Measurements from ENCODE around the gene OR2S2. TPM values are rescaled to one million over a fixed set of nuclear protein-coding genes. Genes with fewer than 3 reads are reported as not detected.
"Not testable (repeated sequence)": the region's sequence is repeated elsewhere in the genome, so short reads cannot be mapped to it uniquely, and the experiment has no call there.

The OR2S2 gene
- total RNA-seq, 1 donor: under 0.01 TPM

- no peak overlapping the region for H3K4me3 ChIP-seq (ENCODE audit: low read depth, low read length)
- TF ChIP-seq CTCF (IDR thresholded peaks at IDR 0.05; ENCODE audit: insufficient read depth, low read depth, low read length): no peak
- no peak for DNase-seq (ENCODE audit: low read depth)
Observed at GRCh38 chr9:35994959-35995358, 37.0 kb upstream of the OR2S2 start.

- no peak overlapping the region for H3K4me3 ChIP-seq (ENCODE audit: low read depth, low read length)
- no peak for TF ChIP-seq CTCF (IDR thresholded peaks at IDR 0.05; ENCODE audit: insufficient read depth, low read depth, low read length)
- no peak for DNase-seq (ENCODE audit: low read depth)
Observed at GRCh38 chr9:35993976-35994720, 36.2 kb upstream of the OR2S2 start.

- H3K4me3 ChIP-seq (ENCODE audit: low read depth, low read length); DNase-seq (ENCODE audit: low read depth): not testable (repeated sequence)
Observed at GRCh38 chr9:35993136-35993535, 35.2 kb upstream of the OR2S2 start.

- no peak overlapping the region for H3K4me3 ChIP-seq (ENCODE audit: low read depth, low read length)
- TF ChIP-seq CTCF (IDR thresholded peaks at IDR 0.05; ENCODE audit: insufficient read depth, low read depth, low read length): no peak
Observed at GRCh38 chr9:35990155-35990554, 32.2 kb upstream of the OR2S2 start.

GRCh38 chr9:35984021-35984420 is 26.1 kb upstream of the OR2S2 start:
- DNase-seq (ENCODE audit: low read depth): no peak

More at GRCh38 chr9:35990155-35990554, 32.2 kb upstream of the OR2S2 start:
- DNase-seq (ENCODE audit: low read depth): no peak

GRCh38 chr9:35981699-35982098 is 23.7 kb upstream of the OR2S2 start:
- no peak for DNase-seq (ENCODE audit: low read depth)
- no peak overlapping the region for H3K4me3 ChIP-seq (ENCODE audit: low read depth, low read length)
- no peak for TF ChIP-seq CTCF (IDR thresholded peaks at IDR 0.05; ENCODE audit: insufficient read depth, low read depth, low read length)

More at GRCh38 chr9:35984021-35984420, 26.1 kb upstream of the OR2S2 start:
- TF ChIP-seq CTCF (IDR thresholded peaks at IDR 0.05; ENCODE audit: insufficient read depth, low read depth, low read length): no peak
- H3K4me3 ChIP-seq (ENCODE audit: low read depth, low read length): no peak overlapping the region

- no peak overlapping the region for H3K4me3 ChIP-seq (ENCODE audit: low read depth, low read length)
- no peak for TF ChIP-seq CTCF (IDR thresholded peaks at IDR 0.05; ENCODE audit: insufficient read depth, low read depth, low read length)
- DNase-seq (ENCODE audit: low read depth): no peak
Observed at GRCh38 chr9:35980289-35981011, 22.5 kb upstream of the OR2S2 start.
